HepG2 (cell line): ENCODE results near the gene CIROP. TPM values are rescaled to one million over a fixed set of nuclear protein-coding genes. Genes with fewer than 3 reads are reported as not detected.

ENCODE experiments used
- ATAC-seq: fragments of 200-7000 bp; cut with Tn5 transposase; 3 replicates; pipeline ENCODE4 v1.9.1; 2020; ENCODE audit warnings: mild to moderate bottlenecking, moderate library complexity
- BruUV-seq: library from RNA; stranded (reverse); fragments of 400-500 nt; replicated peaks from 2 replicates; lab custom pipeline; 2021; lab: Mats Ljungman, UMichigan
- CTCF ChIA-PET: fragments of 300-600 bp; formaldehyde crosslinking; extraction: SDS; loops from one replicate; lab custom pipeline; 2021; ENCODE audit warnings: low total read pairs, inconsistent platforms, low intra/inter-chr PET ratio; lab: Yijun Ruan, JAX
- POLR2A ChIA-PET: fragments of 350-600 bp; sonication (Branson Sonifier 250); formaldehyde crosslinking; loops from one replicate; lab custom pipeline; 2020; ENCODE audit warnings: antibody characterized with exemption, inconsistent platforms; lab: Yijun Ruan, JAX
- DNase-seq: peaks from one replicate; pipeline ENCODE4 v3.0.0-alpha.2; 2015; ENCODE audit warnings: low spot score
- FAIRE-seq: peaks from 3 replicates; lab custom pipeline; 2011; peaks lifted over from hg19 to GRCh38; lab: Jason Lieb, UNC
- H2AFZ ChIP-seq: one replicate; pipeline ENCODE4 v1.6.1; 2011; ENCODE audit warnings: low read length, inconsistent platforms
- H3K27ac ChIP-seq: fragments of 300-600 bp; 3 replicates; pipeline ENCODE4 v1.8.0; 2011; ENCODE audit warnings: mixed run types, mild to moderate bottlenecking, mixed read lengths, low read length, inconsistent platforms; ENCODE audit not compliant: insufficient read depth; ENCODE audit errors: extremely low read length
- H3K27me3 ChIP-seq, 2 experiments: fragments of 200-600 bp in 1 of 2; 2 replicates in 1 of 2; 3 replicates in 1 of 2; pipeline versions ENCODE4 v1.6.0 to v1.8.0; 2011; ENCODE audit warnings: low read length in 2 of 2, mild to moderate bottlenecking in 2 of 2, moderate library complexity in 2 of 2, inconsistent platforms in 1 of 2; ENCODE audit not compliant: insufficient read depth in 2 of 2, control insufficient read depth in 1 of 2
- H3K36me3 ChIP-seq, 2 experiments: fragments of 200-600 bp in 1 of 2; replicated peaks in 1 of 2; 2 replicates in 1 of 2; 3 replicates in 1 of 2; pipeline versions ENCODE4 v1.5.1 to v1.8.0; 2011; ENCODE audit warnings: low read length in 2 of 2, inconsistent platforms in 1 of 2; ENCODE audit not compliant: insufficient read depth in 2 of 2, control insufficient read depth in 1 of 2
- H3K4me1 ChIP-seq: 2 replicates; pipeline ENCODE4 v1.5.1; 2012; ENCODE audit warnings: low read length, inconsistent platforms; ENCODE audit not compliant: insufficient read depth
- H3K4me2 ChIP-seq: 2 replicates; pipeline ENCODE4 v1.6.0; 2011; ENCODE audit warnings: low read depth, low read length, inconsistent platforms
- H3K4me3 ChIP-seq, 3 experiments: fragments of 200-600 bp in 1 of 3; sonication (generic), shearing (Covaris generic) in 1 of 3; replicated peaks in 1 of 3; 2 replicates each; pipeline ENCODE4 v1.5.1; 2011 to 2016; ENCODE audit warnings: low read length in 3 of 3, inconsistent platforms in 2 of 3, low read depth in 2 of 3, mild to moderate bottlenecking in 2 of 3, control low read depth in 1 of 3, mixed read lengths in 1 of 3; ENCODE audit not compliant: insufficient read depth in 1 of 3
- H3K79me2 ChIP-seq: one replicate; pipeline ENCODE4 v1.6.1; 2011; ENCODE audit warnings: low read length, inconsistent platforms; ENCODE audit not compliant: insufficient read depth
- H3K9ac ChIP-seq: 2 replicates; pipeline ENCODE4 v1.6.0; 2011; ENCODE audit warnings: mild to moderate bottlenecking, low read depth, low read length, inconsistent platforms; ENCODE audit not compliant: insufficient read depth
- H3K9me3 ChIP-seq: 2 replicates; pipeline ENCODE4 v1.5.1; 2012; ENCODE audit warnings: mild to moderate bottlenecking, low read length
- H4K20me1 ChIP-seq: 2 replicates; pipeline ENCODE4 v1.6.0; 2011; ENCODE audit warnings: inconsistent platforms, mild to moderate bottlenecking, low read length, moderate library complexity; ENCODE audit not compliant: insufficient read depth
- CBX1 ChIP-seq: IDR thresholded peaks from one replicate; pipeline ENCODE4 v1.6.1; 2016; ENCODE audit warnings: antibody characterized with exemption, low read depth
- FOXM1 ChIP-seq: sonication (generic); formaldehyde crosslinking; IDR thresholded peaks from 2 replicates; pipeline ENCODE4 v1.5.0; 2020; ENCODE audit warnings: missing genetic modification reagents
- MED13 ChIP-seq: sonication (generic); formaldehyde crosslinking; IDR thresholded peaks from 2 replicates; pipeline ENCODE4 v1.5.0; 2020; ENCODE audit warnings: missing genetic modification reagents
- NFIB ChIP-seq: sonication (generic); formaldehyde crosslinking; IDR thresholded peaks from 2 replicates; pipeline ENCODE4 v1.9.0; 2021; ENCODE audit warnings: missing genetic modification reagents, mild to moderate bottlenecking, borderline replicate concordance
- TCF7 ChIP-seq: sonication (generic); IDR thresholded peaks from 2 replicates; pipeline ENCODE4 v1.6.1; 2016; ENCODE audit warnings: antibody characterized with exemption, low read depth
- TRIM24 ChIP-seq: sonication (generic); formaldehyde crosslinking; IDR thresholded peaks from 2 replicates; pipeline ENCODE4 v1.8.0; 2022; ENCODE audit warnings: mild to moderate bottlenecking, missing genetic modification reagents
- ZBTB3 ChIP-seq: sonication (generic); formaldehyde crosslinking; IDR thresholded peaks from 2 replicates; pipeline ENCODE4 v1.4.0; 2020; ENCODE audit warnings: low read depth, mild to moderate bottlenecking, moderate library complexity, missing genetic modification reagents, borderline replicate concordance
- ZBTB7A ChIP-seq: sonication (generic); formaldehyde crosslinking; IDR thresholded peaks from 2 replicates; pipeline ENCODE4 v1.8.0; 2022; ENCODE audit warnings: mild to moderate bottlenecking, missing genetic modification reagents
- ZNF160 ChIP-seq: sonication (generic); formaldehyde crosslinking; IDR thresholded peaks from 2 replicates; pipeline ENCODE4 v1.8.0; 2022; ENCODE audit warnings: mild to moderate bottlenecking, inconsistent platforms, missing genetic modification reagents
- ZNF24 ChIP-seq: fragments of 450-650 bp; IDR thresholded peaks from 2 replicates; pipeline ENCODE4 v1.6.1; 2017; ENCODE audit warnings: antibody characterized with exemption, mild to moderate bottlenecking
- ZNF644 ChIP-seq: IDR thresholded peaks from 2 replicates; pipeline ENCODE4 v1.6.1; 2016; ENCODE audit warnings: low read depth
- ZNF660 ChIP-seq: sonication (generic); formaldehyde crosslinking; IDR thresholded peaks from 2 replicates; pipeline ENCODE4 v1.5.1; 2020; ENCODE audit warnings: mild to moderate bottlenecking, low read depth, missing genetic modification reagents, borderline replicate concordance
- ZNF768 ChIP-seq: sonication (generic); formaldehyde crosslinking; IDR thresholded peaks from 2 replicates; pipeline ENCODE4 v1.4.0; 2020; ENCODE audit warnings: missing genetic modification reagents
- ZNF839 ChIP-seq: sonication (generic); formaldehyde crosslinking; IDR thresholded peaks from 2 replicates; pipeline ENCODE4 v1.4.0; 2020; ENCODE audit warnings: missing genetic modification reagents, mild to moderate bottlenecking, borderline replicate concordance
- WGBS: methylation state at CpG from one replicate; pipeline ENCODE4 v1.1.6; 2017; ENCODE audit warnings: low lambda C conversion rate; 5-methylcytosine and 5-hydroxymethylcytosine counted together
- in situ Hi-C: cut with HindIII; loops from 2 replicates; pipeline ENCODE4 v1.10.0; 2017; ENCODE audit warnings: low pct_unique_long_range_greater_than_20kb; ENCODE audit not compliant: extremely low pct_ligation_motif_present
- intact Hi-C: fragments of 100-400 bp; cut with micrococcal nuclease; formaldehyde crosslinking; loops from one replicate; pipeline ENCODE4 v1.10.0; 2022; ENCODE audit not compliant: unreplicated experiment
- polyA plus RNA-seq, 8 experiments: library from polyadenylated mRNA; depleted of rRNA in 3 of 8; stranded (reverse) in 7 of 8; unstranded in 1 of 8; fragments of >200 nt; fragmentation: Illumina TruSeq in 4 of 8; extraction: Trizol in 4 of 8; gene quantifications; 2 replicates each; pipeline versions ENCODE4 v1.2.1 to v1.2.3, GENCODE V29; 2011 to 2016; ENCODE audit warnings: low read depth in 4 of 8, missing spikeins in 1 of 8, mixed read lengths in 1 of 8; ENCODE audit not compliant: insufficient read depth in 1 of 8
- total RNA-seq, 5 experiments: library from RNA; depleted of rRNA; stranded (reverse); fragments of >200 nt; fragmentation: Illumina TruSeq; extraction: Trizol; gene quantifications; 2 replicates each; pipeline ENCODE4 v1.2.3, GENCODE V29; 2016; ENCODE audit warnings: low read depth in 1 of 5
- TF ChIP-seq, protein P1 (sequence below): sonication (generic); formaldehyde crosslinking; IDR thresholded peaks from 2 replicates; pipeline ENCODE4 v1.4.0; 2020; ENCODE audit warnings: missing genetic modification reagents, mild to moderate bottlenecking, borderline replicate concordance
- TF ChIP-seq, protein P2 (sequence below): sonication (generic); formaldehyde crosslinking; conservative IDR thresholded peaks from 2 replicates; pipeline ENCODE4 v1.4.0; 2020; ENCODE audit warnings: missing genetic modification reagents
- TF ChIP-seq, protein P3 (sequence below): sonication (generic); formaldehyde crosslinking; IDR thresholded peaks from 2 replicates; pipeline ENCODE4 v1.8.0; 2023; ENCODE audit warnings: mild to moderate bottlenecking, missing genetic modification reagents

Gene CIROP
- total and polyA plus RNA-seq, 2 of the 13 experiments (the other 11 are each of a cell fraction or from before 2014, with no cell fraction given) = 0.07 TPM; not detected in 1

DNA sequence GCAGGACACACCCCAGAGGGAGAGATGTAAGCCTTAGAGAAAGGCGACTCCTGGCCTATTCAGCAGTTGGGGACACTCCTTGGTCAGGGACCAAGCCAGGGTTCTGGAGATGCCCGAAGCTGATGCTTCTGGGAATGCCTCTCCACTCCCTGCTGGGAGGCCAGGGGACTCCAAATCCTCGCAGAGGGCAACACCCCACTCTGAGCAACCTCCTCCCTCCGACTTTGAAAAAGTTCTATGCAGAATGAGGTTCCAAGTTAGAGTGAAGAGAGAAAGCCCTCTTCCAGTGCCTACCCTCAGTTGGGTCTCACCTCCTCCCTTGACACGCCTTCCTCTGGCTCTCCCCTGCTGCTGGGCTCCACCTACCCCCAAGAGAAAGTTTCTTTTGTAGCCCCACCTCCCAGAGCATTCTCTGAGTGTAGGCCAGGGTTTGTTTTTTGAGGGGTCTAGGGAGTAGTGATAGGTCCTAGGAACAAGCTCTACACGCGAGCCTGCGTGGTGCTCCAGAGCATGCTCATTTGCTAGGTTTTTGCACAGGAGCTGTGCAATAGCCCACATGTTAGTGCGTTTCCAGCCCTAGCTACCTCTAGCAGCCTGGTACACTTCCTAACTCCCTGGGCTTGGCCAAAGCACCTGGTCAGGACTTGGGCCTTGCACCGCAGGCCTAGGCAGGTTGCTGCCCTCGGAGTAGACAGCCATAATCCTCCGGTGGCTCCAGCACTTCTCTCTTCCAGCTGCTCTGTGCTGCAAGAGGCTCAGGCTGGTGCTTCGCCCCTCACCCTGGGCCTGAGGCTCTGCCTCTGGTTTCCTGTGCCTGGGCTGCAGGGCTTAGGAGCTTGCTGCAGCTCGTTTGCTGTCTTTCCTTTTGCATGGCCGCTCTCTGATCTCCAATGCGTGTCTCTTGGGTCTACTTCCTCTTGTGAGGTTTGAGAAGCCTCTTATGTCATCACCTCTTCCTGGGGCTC lies 14.9 kb upstream of the CIROP start:
- in situ Hi-C loops = loop anchor here (5.0 kb wide), 1 partner anchor 68 kb away; no protein-coding TSS in a partner anchor
- Histone ChIP-seq H3K4me2 (peak overlapping the region; percentile 64; the same call in 1 of the 2 replicates), H4K20me1 (no peaks in the 10 kb centered on the region), H3K27ac (no peak overlapping the region), H2AFZ (no peak overlapping the region), H3K27me3 (peaks cover 51 to 94% of the 10 kb centered on the region in 2 experiments), H3K4me3 (no peak overlapping the region; a peak in 1 of 6 replicates), H3K79me2 (no peaks in the 10 kb centered on the region), H3K9ac (no peak overlapping the region), H3K4me1 (peaks cover 32% of the 10 kb centered on the region), H3K9me3 (no peaks in the 10 kb centered on the region), H3K36me3 (no peaks in the 10 kb centered on the region)
- WGBS = 30% methylated on average over 16 of the region's 16 CpGs
- ChIA-PET POLR2A (interaction anchor here (1.0 to 2.2 kb wide), 2 partner anchors 24 to 182 kb away, joined by 3 to 17 read pairs; partner anchors contain the start of genes ACIN1 and C14orf119), CTCF (interaction anchor here (1.0 to 9.6 kb wide), 12 partner anchors 10 to 563 kb away, joined by 3 to 493 read pairs (median 7); partner anchors contain the start of gene SLC7A8)
- no TSS peak for BruUV-seq
- DNase-seq (no peak), FAIRE-seq (no peak), ATAC-seq (peak; percentile 14)
- intact Hi-C loops = loop anchor here (1.0 to 5.0 kb wide), 3 partner anchors 68 to 263 kb away; no protein-coding TSS in a partner anchor
- TF ChIP-seq TRIM24 (CRISPR knock-in tag) = 0 out of 2 replicates have a peak, but pooled peaks have one; percentile 28
- no peak for TF ChIP-seq ZNF660 (CRISPR knock-in tag)
- no peak for TF ChIP-seq ZBTB3 (CRISPR knock-in tag)
- no peak for TF ChIP-seq ZBTB7A (CRISPR knock-in tag)
- TF ChIP-seq FOXM1 = no peak
- TF ChIP-seq ZNF160 (CRISPR knock-in tag) = no peak
- TF ChIP-seq, protein P1, sequence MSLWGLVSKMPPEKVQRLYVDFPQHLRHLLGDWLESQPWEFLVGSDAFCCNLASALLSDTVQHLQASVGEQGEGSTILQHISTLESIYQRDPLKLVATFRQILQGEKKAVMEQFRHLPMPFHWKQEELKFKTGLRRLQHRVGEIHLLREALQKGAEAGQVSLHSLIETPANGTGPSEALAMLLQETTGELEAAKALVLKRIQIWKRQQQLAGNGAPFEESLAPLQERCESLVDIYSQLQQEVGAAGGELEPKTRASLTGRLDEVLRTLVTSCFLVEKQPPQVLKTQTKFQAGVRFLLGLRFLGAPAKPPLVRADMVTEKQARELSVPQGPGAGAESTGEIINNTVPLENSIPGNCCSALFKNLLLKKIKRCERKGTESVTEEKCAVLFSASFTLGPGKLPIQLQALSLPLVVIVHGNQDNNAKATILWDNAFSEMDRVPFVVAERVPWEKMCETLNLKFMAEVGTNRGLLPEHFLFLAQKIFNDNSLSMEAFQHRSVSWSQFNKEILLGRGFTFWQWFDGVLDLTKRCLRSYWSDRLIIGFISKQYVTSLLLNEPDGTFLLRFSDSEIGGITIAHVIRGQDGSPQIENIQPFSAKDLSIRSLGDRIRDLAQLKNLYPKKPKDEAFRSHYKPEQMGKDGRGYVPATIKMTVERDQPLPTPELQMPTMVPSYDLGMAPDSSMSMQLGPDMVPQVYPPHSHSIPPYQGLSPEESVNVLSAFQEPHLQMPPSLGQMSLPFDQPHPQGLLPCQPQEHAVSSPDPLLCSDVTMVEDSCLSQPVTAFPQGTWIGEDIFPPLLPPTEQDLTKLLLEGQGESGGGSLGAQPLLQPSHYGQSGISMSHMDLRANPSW (CRISPR knock-in tag) = no peak
- no peak for TF ChIP-seq CBX1
- no peak for TF ChIP-seq ZNF644 (CRISPR knock-in tag)
- TF ChIP-seq, protein P2, sequence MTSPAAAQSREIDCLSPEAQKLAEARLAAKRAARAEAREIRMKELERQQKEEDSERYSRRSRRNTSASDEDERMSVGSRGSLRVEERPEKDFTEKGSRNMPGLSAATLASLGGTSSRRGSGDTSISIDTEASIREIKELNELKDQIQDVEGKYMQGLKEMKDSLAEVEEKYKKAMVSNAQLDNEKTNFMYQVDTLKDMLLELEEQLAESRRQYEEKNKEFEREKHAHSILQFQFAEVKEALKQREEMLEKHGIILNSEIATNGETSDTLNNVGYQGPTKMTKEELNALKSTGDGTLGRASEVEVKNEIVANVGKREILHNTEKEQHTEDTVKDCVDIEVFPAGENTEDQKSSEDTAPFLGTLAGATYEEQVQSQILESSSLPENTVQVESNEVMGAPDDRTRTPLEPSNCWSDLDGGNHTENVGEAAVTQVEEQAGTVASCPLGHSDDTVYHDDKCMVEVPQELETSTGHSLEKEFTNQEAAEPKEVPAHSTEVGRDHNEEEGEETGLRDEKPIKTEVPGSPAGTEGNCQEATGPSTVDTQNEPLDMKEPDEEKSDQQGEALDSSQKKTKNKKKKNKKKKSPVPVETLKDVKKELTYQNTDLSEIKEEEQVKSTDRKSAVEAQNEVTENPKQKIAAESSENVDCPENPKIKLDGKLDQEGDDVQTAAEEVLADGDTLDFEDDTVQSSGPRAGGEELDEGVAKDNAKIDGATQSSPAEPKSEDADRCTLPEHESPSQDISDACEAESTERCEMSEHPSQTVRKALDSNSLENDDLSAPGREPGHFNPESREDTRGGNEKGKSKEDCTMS (CRISPR knock-in tag) = no peak
- no peak for TF ChIP-seq TCF7
- 0 out of 2 replicates have a peak, but pooled peaks have one; percentile 60 for TF ChIP-seq NFIB (CRISPR knock-in tag)
- TF ChIP-seq ZNF839 (CRISPR knock-in tag) = 0 out of 2 replicates have a peak, but pooled peaks have one; percentile 9
- TF ChIP-seq, protein P3, sequence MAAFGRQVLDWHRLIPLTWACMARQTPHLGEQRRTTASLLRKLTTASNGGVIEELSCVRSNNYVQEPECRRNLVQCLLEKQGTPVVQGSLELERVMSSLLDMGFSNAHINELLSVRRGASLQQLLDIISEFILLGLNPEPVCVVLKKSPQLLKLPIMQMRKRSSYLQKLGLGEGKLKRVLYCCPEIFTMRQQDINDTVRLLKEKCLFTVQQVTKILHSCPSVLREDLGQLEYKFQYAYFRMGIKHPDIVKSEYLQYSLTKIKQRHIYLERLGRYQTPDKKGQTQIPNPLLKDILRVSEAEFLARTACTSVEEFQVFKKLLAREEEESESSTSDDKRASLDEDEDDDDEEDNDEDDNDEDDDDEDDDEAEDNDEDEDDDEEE (CRISPR knock-in tag) = no peak
- TF ChIP-seq ZNF24 = no peak
- TF ChIP-seq MED13 (CRISPR knock-in tag) = no peak
- peak; percentile 30; the same call in 1 of the 2 replicates for TF ChIP-seq ZNF768 (CRISPR knock-in tag)
